Stimulated activated naive CD8-positive, alpha-beta T cell treated with anti-CD3 and anti-CD28 coated beads, Interleukin-15, Interleukin-2, amounts not matched to agents 100 ng/mL and 50 ng/mL, for 24 hours (primary cell): ENCODE results near the gene DAP3.
"Not testable (repeated sequence)": the region's sequence is repeated elsewhere in the genome, so short reads cannot be mapped to it uniquely, and the experiment has no call there.

Experiments used
- H3K27ac Mint-ChIP-seq: one replicate; pipeline ENCODE4 v1.8.0; 2021; ENCODE audit warnings: mild to moderate bottlenecking, mixed read lengths
- H3K27me3 Mint-ChIP-seq: one replicate; pipeline ENCODE4 v1.8.0; 2021; ENCODE audit warnings: mixed read lengths
- H3K36me3 Mint-ChIP-seq: one replicate; pipeline ENCODE4 v1.8.0; 2021; ENCODE audit warnings: low read depth, mixed read lengths
- H3K4me1 Mint-ChIP-seq: one replicate; pipeline ENCODE4 v1.8.0; 2021; ENCODE audit warnings: low read depth, mixed read lengths
- H3K4me3 Mint-ChIP-seq: one replicate; pipeline ENCODE4 v1.8.0; 2021; ENCODE audit warnings: mild to moderate bottlenecking, mixed read lengths
- H3K9me3 Mint-ChIP-seq: one replicate; pipeline ENCODE4 v1.8.0; 2021; ENCODE audit warnings: mixed read lengths

DAP3 gene

DNA sequence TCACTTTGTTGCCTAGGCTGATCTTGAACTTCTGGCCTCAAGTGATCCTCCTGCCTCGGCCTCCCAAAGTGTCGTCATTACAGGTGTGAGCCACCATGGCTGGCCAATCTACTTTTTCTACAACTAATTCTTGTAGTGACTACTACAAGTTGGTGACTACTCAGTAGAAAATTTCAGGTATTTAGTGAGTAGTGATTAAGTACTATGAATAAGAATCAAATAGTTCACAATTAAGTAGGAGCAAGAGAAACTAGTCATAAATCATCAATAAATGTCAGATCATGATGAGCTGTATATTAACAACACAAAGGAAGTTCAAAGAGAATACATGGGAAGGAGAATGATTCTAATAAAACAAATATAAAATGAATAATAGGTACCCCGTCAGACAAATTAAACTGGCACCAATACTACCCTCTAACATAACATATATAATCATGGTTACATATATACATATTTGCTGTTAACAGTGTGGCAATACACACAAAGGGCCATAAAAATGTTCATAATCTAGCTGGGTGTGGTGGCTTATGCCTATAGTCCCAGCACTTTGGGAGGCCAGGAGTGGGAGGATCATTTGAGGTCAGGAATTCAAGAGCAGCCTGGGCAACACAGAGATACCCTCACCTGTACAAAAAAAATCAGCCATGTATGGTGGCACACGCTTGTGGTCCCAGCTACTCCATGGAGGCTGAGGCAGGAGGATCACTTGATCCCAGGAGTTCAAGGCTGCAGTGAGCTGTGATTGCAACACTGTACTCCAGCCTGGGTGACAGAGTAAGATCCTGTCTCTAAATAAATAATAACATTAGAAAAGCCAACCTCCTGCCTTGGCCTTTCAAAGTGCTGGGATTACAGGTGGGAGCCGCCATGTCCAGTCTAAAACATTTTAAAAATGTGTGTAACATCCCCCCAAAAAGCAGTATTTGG lies 19.4 kb upstream of the DAP3 start:
- Mint-ChIP-seq H3K27ac (no peak overlapping the region), H3K36me3 (peaks cover 70% of the 10 kb centered on the region), H3K4me1 (no peaks in the 10 kb centered on the region), H3K4me3 (no peak overlapping the region), H3K27me3 (no peaks in the 10 kb centered on the region), H3K9me3 (no peaks in the 10 kb centered on the region)

GRCh38 chr1:155671750-155672149 lies 17.1 kb upstream of the DAP3 start:
- Mint-ChIP-seq H3K36me3 (peaks cover 77% of the 10 kb centered on the region), H3K9me3 (no peaks in the 10 kb centered on the region)

DNA sequence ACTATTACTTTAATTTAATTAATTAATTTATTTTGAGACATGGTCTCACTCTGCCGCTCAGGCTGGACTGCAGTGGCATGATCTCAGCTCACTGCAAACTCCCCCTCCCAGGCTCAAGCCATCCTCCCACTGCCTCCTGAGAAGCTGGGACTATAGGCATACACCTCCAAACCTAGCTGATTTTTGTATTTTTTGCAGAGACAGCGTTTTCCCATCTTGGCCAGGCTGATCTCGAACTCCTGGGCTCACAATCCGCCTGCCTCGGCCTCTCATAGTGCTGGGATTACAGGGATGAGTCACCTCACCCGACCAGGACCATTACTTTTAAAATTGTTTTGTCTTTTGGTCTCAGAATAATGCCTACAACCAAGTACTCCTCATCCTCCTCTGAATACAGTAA lies 15.9 kb upstream of the DAP3 start:
- H3K27me3 Mint-ChIP-seq: no peaks in the 10 kb centered on the region
- no peaks in the 10 kb centered on the region for H3K4me1 Mint-ChIP-seq
- H3K4me3 Mint-ChIP-seq: no peak overlapping the region
- H3K27ac Mint-ChIP-seq: no peak overlapping the region
- no peaks in the 10 kb centered on the region for H3K9me3 Mint-ChIP-seq
- H3K36me3 Mint-ChIP-seq: peaks cover 85% of the 10 kb centered on the region

More at GRCh38 chr1:155671750-155672149, 17.1 kb upstream of the DAP3 start:
- Mint-ChIP-seq H3K4me3 (no peak overlapping the region), H3K27me3 (no peaks in the 10 kb centered on the region), H3K4me1 (no peaks in the 10 kb centered on the region), H3K27ac (no peak overlapping the region)

DNA sequence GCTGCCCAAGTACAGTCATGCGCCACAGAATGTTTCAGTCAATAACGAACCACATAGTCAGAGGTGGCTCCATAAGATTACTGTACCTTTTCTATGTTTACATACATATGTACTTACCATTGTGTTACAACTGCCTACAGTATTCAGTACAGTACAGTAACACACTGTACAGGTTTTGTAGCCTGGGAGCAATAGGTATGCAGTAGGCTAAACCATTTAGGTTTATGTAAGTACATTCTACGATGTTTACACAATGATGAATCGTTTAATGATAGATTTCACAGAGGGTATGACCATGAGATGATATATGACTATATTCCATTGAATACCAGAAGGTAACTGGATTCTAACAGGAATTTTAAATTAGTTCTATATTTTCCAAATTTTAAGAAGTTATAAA lies 10.9 kb upstream of the DAP3 start:
- no peaks in the 10 kb centered on the region for H3K27me3 Mint-ChIP-seq
- H3K27ac Mint-ChIP-seq: no peak overlapping the region
- H3K9me3 Mint-ChIP-seq: no peaks in the 10 kb centered on the region
- peaks cover 66% of the 10 kb centered on the region for H3K36me3 Mint-ChIP-seq
- H3K4me3 Mint-ChIP-seq: no peak overlapping the region
- peaks cover 22% of the 10 kb centered on the region for H3K4me1 Mint-ChIP-seq

DNA sequence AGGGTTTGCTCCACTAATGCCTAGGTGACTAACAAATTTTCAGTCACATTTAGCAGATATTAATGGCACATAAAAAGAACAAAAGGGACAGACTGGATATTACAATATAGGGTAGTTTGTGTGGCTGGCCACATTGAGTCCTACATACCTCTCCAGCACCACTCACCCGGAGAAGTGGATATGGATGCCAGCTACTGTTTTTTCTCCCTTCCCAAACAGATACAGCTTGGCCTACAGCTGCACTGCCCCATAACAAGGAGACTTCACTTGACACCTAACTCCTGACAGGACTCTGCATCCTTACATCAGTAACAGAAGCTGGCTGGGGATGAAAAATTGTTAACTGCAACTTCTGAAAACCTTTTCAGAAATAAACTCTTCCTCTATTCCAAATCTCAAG lies 9.9 kb upstream of the DAP3 start:
- not testable (repeated sequence) for H3K27ac Mint-ChIP-seq, H3K4me3 Mint-ChIP-seq, H3K27me3 Mint-ChIP-seq, H3K9me3 Mint-ChIP-seq
- Mint-ChIP-seq H3K36me3 (peaks cover 62% of the 10 kb centered on the region), H3K4me1 (peaks cover 32% of the 10 kb centered on the region)

DNA sequence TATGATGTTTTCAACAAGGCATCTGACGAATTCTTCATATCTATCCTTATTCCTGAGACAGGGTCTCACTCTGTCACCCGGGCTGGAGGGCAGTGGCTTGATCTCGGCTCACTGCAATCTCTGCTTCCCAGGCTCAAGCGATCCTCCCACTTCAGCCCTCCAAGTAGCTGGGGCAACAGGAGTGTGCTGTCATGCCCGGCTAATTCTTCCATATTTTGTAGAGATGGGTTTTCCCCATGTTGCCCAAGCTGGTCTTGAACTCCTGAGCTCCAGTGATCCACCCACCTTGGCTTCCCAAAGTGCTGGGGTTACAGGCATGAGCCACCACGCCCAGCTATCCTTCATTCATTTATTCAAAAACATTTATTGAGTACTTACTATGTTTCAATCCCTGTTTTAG lies 8.4 kb upstream of the DAP3 start:
- H3K4me1 Mint-ChIP-seq: peaks cover 47% of the 10 kb centered on the region
- no peaks in the 10 kb centered on the region for H3K9me3 Mint-ChIP-seq
- no peak overlapping the region for H3K4me3 Mint-ChIP-seq
- no peak overlapping the region for H3K27ac Mint-ChIP-seq
- no peaks in the 10 kb centered on the region for H3K27me3 Mint-ChIP-seq
- peaks cover 53% of the 10 kb centered on the region for H3K36me3 Mint-ChIP-seq

GRCh38 chr1:155681776-155682175 lies 7.1 kb upstream of the DAP3 start:
- no peaks in the 10 kb centered on the region for H3K9me3 Mint-ChIP-seq
- H3K27me3 Mint-ChIP-seq: no peaks in the 10 kb centered on the region
- H3K36me3 Mint-ChIP-seq: peaks cover 50% of the 10 kb centered on the region
- no peak overlapping the region for H3K4me3 Mint-ChIP-seq
- peaks cover 59% of the 10 kb centered on the region for H3K4me1 Mint-ChIP-seq
- peak overlapping the region; percentile 2 for H3K27ac Mint-ChIP-seq

DNA sequence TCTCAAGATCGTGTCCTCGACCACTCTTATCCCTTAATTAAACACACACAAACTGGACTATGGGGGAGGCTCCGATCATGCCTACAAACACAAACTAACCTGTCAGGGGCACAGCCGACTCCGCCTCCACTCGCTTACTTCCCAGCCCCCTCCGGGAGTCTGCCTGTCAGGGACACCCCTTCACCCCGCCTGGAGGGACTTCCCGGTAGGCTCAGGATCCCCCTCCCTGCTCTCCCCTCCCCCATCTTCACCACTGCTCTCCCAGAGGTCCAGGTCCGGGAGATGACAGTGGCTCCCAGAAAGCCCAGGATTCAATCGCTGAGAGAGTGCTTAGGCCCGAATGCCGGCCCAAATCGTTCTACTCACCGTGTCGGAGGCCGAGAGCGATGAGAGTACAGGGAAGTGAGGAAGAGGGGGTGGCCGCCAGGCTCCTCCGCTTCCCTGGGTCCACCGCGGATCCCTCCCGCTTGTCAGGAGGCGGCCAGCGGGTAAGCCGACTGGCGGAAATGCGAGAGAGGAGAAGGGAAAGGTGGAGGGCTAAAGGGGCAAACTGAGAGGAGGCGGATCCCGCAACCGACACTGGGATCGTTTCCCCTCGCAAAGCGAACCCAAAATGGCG lies 1.1 kb upstream of the DAP3 start:
- H3K27ac Mint-ChIP-seq: peak overlapping the region; percentile 96
- H3K36me3 Mint-ChIP-seq: peaks cover 42% of the 10 kb centered on the region
- H3K27me3 Mint-ChIP-seq, H3K9me3 Mint-ChIP-seq: not testable (repeated sequence)
- peak overlapping the region; percentile 98 for H3K4me3 Mint-ChIP-seq
- H3K4me1 Mint-ChIP-seq: peaks cover 75% of the 10 kb centered on the region

DNA sequence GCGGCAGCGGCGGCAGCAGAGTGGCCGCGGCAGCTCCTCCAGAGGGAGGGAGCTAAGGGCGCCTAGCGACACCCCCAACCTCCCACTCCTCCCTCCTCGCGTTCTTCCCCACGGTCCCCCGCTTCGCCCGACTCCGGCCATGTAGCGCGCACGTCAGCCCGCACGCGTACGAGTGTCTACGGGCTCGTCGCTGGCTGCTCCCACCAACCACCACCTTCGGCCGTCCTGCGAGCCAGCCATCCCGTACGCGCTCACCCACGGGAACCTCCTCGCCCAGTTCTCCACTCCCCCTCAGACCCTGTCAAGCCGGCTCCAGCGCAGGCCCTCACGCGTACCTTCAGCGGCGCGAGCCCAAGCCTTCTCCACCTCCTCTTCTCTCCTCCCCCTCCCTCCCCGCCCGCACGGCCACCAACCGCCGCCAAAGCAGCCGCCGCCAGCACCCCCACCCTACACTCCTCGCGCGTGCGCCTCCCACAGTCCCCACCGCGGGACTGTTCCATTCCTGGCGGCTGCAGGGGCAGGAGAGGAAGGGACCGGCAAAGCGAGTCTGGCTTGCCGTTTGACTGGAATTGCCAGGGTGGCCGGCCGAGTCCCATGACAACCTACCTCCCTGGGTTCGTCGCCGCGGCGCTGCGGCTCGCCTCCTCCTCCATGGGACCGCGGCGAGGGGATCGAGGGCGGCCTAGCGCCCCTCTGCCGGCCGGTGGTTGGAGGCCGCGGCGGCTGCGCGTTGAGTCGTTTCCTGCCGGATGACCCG lies 389 bp upstream of the DAP3 start, which contains the start of gene YY1AP1:
TSS of gene YY1AP1 (minus strand) at position 451 of the 757 bp plus-strand sequence. CDS start 8,338 bp downstream, outside the sequence.
- peaks cover 77% of the 10 kb centered on the region for H3K4me1 Mint-ChIP-seq
- peak within 1 kb of the TSS; percentile 96 for H3K27ac Mint-ChIP-seq
- peak within 1 kb of the TSS; percentile 98 for H3K4me3 Mint-ChIP-seq
- H3K9me3 Mint-ChIP-seq: no peaks in the 10 kb centered on the region
- peaks cover 49% of the 10 kb centered on the region for H3K36me3 Mint-ChIP-seq
- no peaks in the 10 kb centered on the region for H3K27me3 Mint-ChIP-seq

- Mint-ChIP-seq H3K9me3 (no peaks in the 10 kb centered on the region), H3K36me3 (peaks cover 62% of the 10 kb centered on the region), H3K4me1 (peaks cover 70% of the 10 kb centered on the region), H3K4me3 (no peak overlapping the region), H3K27me3 (no peaks in the 10 kb centered on the region), H3K27ac (no peak overlapping the region)
Observed at GRCh38 chr1:155691992-155692528, 3.2 kb downstream of the DAP3 start.

- no peaks in the 10 kb centered on the region for H3K27me3 Mint-ChIP-seq
- peaks cover 74% of the 10 kb centered on the region for H3K4me1 Mint-ChIP-seq
- no peak overlapping the region for H3K4me3 Mint-ChIP-seq
- no peaks in the 10 kb centered on the region for H3K9me3 Mint-ChIP-seq
- H3K36me3 Mint-ChIP-seq: peaks cover 81% of the 10 kb centered on the region
- H3K27ac Mint-ChIP-seq: no peak overlapping the region
Observed at GRCh38 chr1:155694167-155694566, 5.3 kb downstream of the DAP3 start.

GRCh38 chr1:155695072-155695471 lies 6.2 kb downstream of the DAP3 start:
- Mint-ChIP-seq H3K27ac (no peak overlapping the region), H3K9me3 (no peaks in the 10 kb centered on the region), H3K36me3 (peaks cover 77% of the 10 kb centered on the region), H3K27me3 (no peaks in the 10 kb centered on the region), H3K4me3 (no peak overlapping the region), H3K4me1 (peaks cover 66% of the 10 kb centered on the region)

- H3K27ac Mint-ChIP-seq: no peak overlapping the region
- no peaks in the 10 kb centered on the region for H3K9me3 Mint-ChIP-seq
- H3K4me3 Mint-ChIP-seq: no peak overlapping the region
- peaks cover 64% of the 10 kb centered on the region for H3K4me1 Mint-ChIP-seq
- no peaks in the 10 kb centered on the region for H3K27me3 Mint-ChIP-seq
- H3K36me3 Mint-ChIP-seq: peaks cover 74% of the 10 kb centered on the region
Observed at GRCh38 chr1:155695608-155696007, 6.7 kb downstream of the DAP3 start.

DNA sequence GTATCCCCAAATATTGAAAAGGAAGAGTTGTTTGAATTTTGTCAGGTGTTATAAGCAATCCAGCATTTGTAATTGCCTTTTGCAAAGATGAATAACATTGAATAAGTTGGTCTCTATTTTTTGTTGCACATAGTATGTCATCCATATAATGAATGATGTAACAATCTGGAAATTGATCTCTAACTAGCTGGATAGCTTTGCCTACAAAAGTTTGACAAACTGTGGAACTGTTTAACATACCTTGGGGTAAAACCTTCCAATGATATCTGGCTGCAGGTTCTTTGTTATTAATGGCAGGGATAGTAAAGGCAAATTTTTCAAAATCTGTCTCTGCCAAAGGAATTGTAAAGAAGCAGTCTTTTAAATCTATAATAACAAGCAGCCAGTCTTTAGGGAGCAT lies 7.6 kb downstream of the DAP3 start:
- no peak overlapping the region for H3K27ac Mint-ChIP-seq
- no peaks in the 10 kb centered on the region for H3K9me3 Mint-ChIP-seq
- H3K27me3 Mint-ChIP-seq: no peaks in the 10 kb centered on the region
- peaks cover 56% of the 10 kb centered on the region for H3K4me1 Mint-ChIP-seq
- peaks cover 67% of the 10 kb centered on the region for H3K36me3 Mint-ChIP-seq
- H3K4me3 Mint-ChIP-seq: no peak overlapping the region

GRCh38 chr1:155697046-155697445 lies 8.2 kb downstream of the DAP3 start:
- Mint-ChIP-seq H3K9me3 (no peaks in the 10 kb centered on the region), H3K27ac (no peak overlapping the region), H3K27me3 (no peaks in the 10 kb centered on the region), H3K4me1 (peaks cover 51% of the 10 kb centered on the region), H3K4me3 (no peak overlapping the region), H3K36me3 (peaks cover 62% of the 10 kb centered on the region)
